ENCODE data around the gene AP3D1. TPM values are rescaled to one million over a fixed set of nuclear protein-coding genes. Genes with fewer than 3 reads are reported as not detected.

AP3D1 gene
- total RNA-seq, 3 donors from 2014 or later = 53.6 to 68.5 (median 54.0) TPM

DNA sequence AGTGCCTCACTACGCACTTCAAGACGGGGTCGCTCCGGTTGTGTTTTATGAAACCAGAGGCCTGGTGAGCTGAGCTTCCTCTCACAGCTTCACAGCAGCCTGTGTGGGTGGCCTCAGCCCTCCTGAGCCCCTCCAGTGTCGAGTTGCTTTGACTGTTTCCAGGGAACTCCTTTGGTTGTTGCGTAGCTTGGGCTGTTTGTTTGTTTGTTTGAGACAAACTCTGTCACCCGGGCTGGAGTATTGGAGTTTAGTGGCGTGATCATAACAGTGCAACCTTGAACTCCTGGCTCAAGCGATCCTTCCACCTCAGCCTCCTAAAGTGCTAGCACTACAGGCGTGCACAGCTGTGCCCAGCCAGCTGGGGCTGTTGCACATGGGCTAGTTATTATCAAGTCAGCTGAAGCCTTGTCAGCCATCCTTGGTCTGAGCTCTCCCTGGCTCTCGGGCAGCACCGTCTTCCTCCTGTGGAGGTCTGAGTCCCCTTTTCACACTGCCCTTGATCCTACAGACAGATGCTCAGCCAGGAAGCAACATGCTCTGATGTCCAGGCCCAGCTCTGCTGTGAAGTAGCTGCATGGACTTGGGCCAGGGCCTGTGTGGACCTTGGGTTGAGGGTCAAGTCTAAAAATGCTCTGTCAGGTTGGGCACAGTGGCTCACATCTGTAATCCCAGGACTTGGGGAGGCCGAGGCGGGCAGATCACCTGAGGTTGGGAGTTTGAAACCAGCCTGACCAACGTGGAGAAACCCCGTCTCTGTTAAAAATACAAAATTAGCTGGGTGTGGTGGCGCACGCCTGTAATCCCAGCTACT is 22.6 kb upstream of the AP3D1 start:
- H3K27ac ChIP-seq = no peak overlapping the region
- no peaks in the 10 kb centered on the region for H3K36me3 ChIP-seq
- no peaks in the 10 kb centered on the region for H3K9me3 ChIP-seq
- no peak overlapping the region for H3K4me3 ChIP-seq
- no peaks in the 10 kb centered on the region for H3K27me3 ChIP-seq
- DNase-seq (ENCODE audit: low spot score in 2 of 2) = no peak
- TF ChIP-seq POLR2AphosphoS5 (IDR thresholded peaks at IDR 0.05) (no peak), POLR2A (IDR thresholded peaks at IDR 0.05) (no peak)
- TF ChIP-seq, protein P1, sequence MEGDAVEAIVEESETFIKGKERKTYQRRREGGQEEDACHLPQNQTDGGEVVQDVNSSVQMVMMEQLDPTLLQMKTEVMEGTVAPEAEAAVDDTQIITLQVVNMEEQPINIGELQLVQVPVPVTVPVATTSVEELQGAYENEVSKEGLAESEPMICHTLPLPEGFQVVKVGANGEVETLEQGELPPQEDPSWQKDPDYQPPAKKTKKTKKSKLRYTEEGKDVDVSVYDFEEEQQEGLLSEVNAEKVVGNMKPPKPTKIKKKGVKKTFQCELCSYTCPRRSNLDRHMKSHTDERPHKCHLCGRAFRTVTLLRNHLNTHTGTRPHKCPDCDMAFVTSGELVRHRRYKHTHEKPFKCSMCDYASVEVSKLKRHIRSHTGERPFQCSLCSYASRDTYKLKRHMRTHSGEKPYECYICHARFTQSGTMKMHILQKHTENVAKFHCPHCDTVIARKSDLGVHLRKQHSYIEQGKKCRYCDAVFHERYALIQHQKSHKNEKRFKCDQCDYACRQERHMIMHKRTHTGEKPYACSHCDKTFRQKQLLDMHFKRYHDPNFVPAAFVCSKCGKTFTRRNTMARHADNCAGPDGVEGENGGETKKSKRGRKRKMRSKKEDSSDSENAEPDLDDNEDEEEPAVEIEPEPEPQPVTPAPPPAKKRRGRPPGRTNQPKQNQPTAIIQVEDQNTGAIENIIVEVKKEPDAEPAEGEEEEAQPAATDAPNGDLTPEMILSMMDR (IDR thresholded peaks at IDR 0.05) = no peak
- intact Hi-C loops (cut with DNase I; ENCODE audit: low total_unique reads) = no loop called here
- H3K4me1 ChIP-seq = peaks cover 6 to 9% of the 10 kb centered on the region in 2 donors

DNA sequence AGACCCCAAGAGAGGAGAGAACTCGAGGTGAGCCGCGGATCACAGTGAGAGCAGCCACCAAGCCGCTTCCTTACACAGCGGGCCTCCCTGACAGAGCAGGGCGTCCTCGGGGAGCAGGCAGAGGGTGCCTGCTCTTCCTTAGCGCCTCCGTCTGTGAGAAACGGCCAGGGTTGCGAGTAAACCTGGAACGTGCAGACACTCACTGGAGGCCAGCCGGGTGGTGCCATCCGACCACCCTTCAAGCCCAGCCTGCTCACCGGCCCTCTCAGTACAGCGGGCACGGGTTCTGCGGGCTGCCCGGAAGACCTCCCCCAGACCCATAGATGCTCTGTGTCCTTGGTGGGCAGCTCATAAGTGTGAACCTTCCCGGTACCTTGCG is 22.0 kb upstream of the AP3D1 start:
- Histone ChIP-seq H3K9me3 (no peaks in the 10 kb centered on the region), H3K27me3 (no peaks in the 10 kb centered on the region), H3K27ac (no peak overlapping the region), H3K4me1 (peaks cover 6 to 14% of the 10 kb centered on the region in 2 donors), H3K36me3 (no peaks in the 10 kb centered on the region), H3K4me3 (no peak overlapping the region)
- intact Hi-C loops (cut with DNase I; ENCODE audit: low total_unique reads) = no loop called here
- no peak for TF ChIP-seq POLR2A (IDR thresholded peaks at IDR 0.05)
- TF ChIP-seq POLR2AphosphoS5 (IDR thresholded peaks at IDR 0.05) = no peak
- TF ChIP-seq, protein P1 (IDR thresholded peaks at IDR 0.05) = no peak
- no peak for DNase-seq (ENCODE audit: low spot score in 2 of 2)

DNA sequence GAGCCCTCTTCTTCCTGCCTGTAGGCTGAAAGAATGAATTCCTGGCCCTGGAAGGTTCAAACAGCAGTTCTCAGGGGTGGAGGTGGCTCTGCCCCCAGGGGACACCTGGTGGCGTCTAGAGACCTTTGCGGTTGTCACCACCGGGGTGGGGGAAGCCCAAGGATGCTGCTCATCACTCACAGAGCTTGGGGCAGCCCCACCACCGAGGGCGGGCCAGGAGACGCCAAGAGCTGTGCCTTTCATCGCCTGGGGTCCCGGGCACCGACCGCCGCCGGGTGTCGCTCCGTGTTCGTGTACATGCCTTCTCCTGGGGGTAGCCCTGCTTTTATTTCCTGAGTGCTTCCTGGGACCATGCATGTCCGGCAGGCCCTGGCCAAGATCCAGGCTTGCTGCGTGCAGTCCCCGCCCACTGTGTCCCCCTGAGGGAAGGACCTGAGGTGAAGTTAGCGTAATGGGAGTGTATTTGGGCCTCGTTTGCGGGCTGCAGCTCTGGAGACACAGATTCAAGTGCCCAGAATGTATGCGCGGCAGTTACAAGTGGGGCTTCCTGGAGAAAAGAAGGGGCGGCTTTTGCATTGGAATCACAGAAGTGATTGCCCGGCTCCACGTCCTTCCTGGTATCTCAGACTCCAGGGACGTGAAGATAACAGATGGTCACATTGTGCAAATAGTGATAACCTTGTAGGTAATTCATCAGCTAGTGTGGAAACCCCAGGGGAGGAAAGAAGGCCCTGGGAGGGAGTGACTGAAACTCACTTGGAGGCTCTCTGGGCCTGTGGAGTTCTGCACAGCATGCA is 20.2 kb upstream of the AP3D1 start:
- no peaks in the 10 kb centered on the region for H3K9me3 ChIP-seq
- H3K4me1 ChIP-seq = peaks cover 11 to 25% of the 10 kb centered on the region in 2 donors
- peak overlapping the region; percentile 23 to 30 for H3K27ac ChIP-seq
- no peaks in the 10 kb centered on the region for H3K36me3 ChIP-seq
- H3K27me3 ChIP-seq = no peaks in the 10 kb centered on the region
- intact Hi-C loops (cut with DNase I; ENCODE audit: low total_unique reads) = no loop called here
- TF ChIP-seq POLR2A (IDR thresholded peaks at IDR 0.05) (no peak), POLR2AphosphoS5 (IDR thresholded peaks at IDR 0.05) (no peak)
- TF ChIP-seq, protein P1 (IDR thresholded peaks at IDR 0.05) = no peak
- no peak overlapping the region for H3K4me3 ChIP-seq
- DNase-seq (ENCODE audit: low spot score in 2 of 2) = no peak

DNA sequence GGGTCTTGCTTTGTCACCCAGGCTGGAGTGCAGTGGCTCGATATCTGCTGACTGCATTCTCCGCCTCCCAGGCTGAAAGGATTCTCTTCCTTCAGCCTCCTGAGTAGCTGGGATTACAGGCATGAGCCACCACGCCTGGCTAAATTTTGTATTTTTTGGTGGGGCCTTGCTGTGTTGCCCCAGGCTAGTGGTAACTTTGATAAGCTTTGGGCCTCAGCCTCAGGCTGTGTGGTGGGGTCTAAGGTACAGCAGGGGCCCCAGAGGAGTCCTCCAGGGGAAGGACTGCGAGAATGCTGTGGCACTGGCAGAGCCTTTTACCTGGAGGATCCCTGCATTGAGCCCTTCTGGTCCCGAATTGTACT is 19.6 kb upstream of the AP3D1 start:
- Histone ChIP-seq H3K36me3 (no peaks in the 10 kb centered on the region), H3K4me1 (peaks cover 11 to 28% of the 10 kb centered on the region in 2 donors), H3K9me3 (no peaks in the 10 kb centered on the region), H3K27ac (peak overlapping the region; percentile 23 to 35), H3K27me3 (no peaks in the 10 kb centered on the region), H3K4me3 (no peak overlapping the region)
- TF ChIP-seq, protein P1 (IDR thresholded peaks at IDR 0.05) = no peak
- TF ChIP-seq POLR2A (IDR thresholded peaks at IDR 0.05) (no peak), POLR2AphosphoS5 (IDR thresholded peaks at IDR 0.05) (no peak)
- intact Hi-C loops (cut with DNase I; ENCODE audit: low total_unique reads) = no loop called here
- DNase-seq (ENCODE audit: low spot score in 2 of 2) = no peak

DNA sequence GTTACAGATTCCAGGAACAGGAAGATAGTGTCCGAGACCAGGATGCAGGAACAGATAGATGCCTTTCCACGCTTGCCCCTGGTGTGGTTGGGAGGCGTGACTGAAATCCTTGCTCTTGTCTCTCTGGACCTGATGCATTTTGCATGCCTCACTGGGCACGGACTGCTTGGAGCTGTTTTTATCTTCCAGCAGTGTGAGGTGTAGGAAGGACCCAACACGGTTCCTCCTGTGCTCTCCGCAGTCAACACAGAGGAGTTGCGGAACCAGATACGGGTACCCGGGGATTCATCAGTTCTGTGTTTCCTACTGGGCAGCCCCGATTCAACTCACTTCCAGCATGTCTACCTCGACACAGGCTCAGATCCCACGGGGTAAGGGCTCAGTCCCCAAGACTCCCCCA is 18.9 kb upstream of the AP3D1 start:
- TF ChIP-seq, protein P1 (IDR thresholded peaks at IDR 0.05) = no peak
- TF ChIP-seq POLR2AphosphoS5 (IDR thresholded peaks at IDR 0.05) (no peak), POLR2A (IDR thresholded peaks at IDR 0.05) (no peak)
- Histone ChIP-seq H3K4me3 (no peak overlapping the region), H3K9me3 (no peaks in the 10 kb centered on the region), H3K27me3 (no peaks in the 10 kb centered on the region), H3K4me1 (peaks cover 11 to 28% of the 10 kb centered on the region in 2 donors), H3K36me3 (no peaks in the 10 kb centered on the region), H3K27ac (peak overlapping the region; percentile 4 to 23)
- no peak for DNase-seq (ENCODE audit: low spot score in 2 of 2)
- intact Hi-C loops (cut with DNase I; ENCODE audit: low total_unique reads) = no loop called here
